NCI-H526 (cell line): Measurements from ENCODE around the gene RGS19.

Source experiments
- DNase-seq, 2 experiments: peaks; one replicate each; lab custom pipeline; 2025; lab: John Stamatoyannopoulos, UW

Gene RGS19

GRCh38 chr20:64077094-64077493 lies 2.2 kb downstream of the RGS19 start:
- DNase-seq, result no peak

DNA sequence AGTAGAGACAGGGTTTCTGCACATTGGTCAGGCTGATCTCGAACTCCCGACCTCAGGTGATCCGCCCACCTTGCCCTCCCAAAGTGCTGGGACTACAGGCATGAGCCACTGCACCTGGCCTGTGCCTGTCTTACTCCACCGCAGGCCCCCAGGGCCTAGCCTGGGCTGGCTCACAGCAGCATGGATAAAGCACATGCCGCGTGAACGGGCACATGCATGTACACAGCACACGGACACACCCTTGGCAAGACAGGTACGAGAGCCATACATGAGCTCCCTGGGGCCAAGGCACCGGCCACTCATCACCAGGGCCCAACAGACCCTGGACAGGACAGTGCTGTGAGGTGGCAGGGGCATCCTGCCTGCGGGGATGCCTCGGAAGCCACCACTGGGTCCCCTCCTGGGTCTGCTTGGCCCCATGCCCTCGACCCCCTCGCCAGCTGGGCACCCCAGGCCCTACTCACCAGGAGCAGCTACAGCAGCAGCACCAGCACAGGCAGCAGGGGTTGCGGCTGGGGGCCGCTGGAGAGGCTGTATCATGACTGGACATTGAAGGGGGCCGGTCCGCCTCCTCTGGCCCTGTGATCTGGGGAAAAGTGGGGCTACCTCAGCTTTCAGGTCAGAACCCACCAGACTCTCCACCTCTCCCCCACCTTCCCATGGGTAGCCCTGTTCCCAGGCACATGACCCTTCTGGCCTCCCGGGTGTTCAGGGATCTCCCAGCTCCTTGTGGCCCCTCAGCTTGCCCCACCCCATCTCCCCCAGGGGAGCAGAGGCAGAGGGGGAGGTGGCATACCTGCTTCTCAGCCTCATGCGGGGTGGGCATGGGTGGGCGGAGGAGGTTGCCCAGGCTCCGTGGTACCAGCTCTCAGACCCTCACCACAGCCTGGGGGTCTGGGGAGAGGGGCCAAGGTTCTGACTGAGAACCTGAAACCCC lies 3.0 kb downstream of the RGS19 start:
- no peak for DNase-seq

DNA sequence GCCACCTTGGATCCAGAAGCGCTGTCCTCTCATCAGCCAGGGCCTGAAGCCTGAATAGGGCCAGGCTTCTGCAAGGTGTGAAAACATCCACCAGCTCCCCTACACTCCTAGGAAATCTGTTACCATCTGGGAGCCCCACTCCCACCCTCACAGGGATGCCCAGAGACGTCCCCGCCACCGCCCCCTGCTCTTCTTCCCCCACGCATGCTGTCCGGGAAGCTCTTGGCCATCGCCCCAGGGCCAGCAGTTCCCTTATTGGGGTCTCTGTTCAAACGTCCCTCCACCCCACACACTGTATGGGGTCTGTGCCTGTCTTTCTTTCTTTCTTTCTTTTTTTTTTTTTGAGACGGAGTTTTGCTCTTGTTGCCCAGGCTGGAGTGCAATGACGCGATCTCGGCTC lies 3.8 kb downstream of the RGS19 start:
- DNase-seq, result no peak

DNA sequence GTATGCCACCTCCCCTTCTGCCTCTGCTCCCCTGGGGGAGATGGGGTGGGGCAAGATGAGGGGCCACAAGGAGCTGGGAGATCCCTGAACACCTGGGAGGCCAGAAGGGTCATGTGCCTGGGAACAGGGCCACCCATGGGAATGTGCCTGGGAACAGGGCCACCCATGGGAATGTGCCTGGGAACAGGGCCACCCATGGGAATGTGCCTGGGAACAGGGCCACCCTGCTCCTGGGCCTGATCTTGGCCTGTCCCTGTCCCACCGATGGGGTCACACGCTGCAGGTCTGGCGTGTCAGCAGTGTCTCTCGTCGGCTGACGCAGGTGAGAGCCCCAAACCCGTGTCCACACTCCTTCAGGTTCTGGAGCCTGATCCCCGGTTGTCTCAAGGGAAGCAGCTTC lies 4.4 kb downstream of the RGS19 start:
- DNase-seq, result no peak

GRCh38 chr20:64074184-64074789 lies 5.0 kb downstream of the RGS19 start:
- no peak for DNase-seq

- no peak for DNase-seq
These were observed 5.7 kb downstream of the RGS19 start for GRCh38 chr20:64073476-64074183.

GRCh38 chr20:64072498-64073063 lies 6.7 kb downstream of the RGS19 start:
- DNase-seq, result no peak

DNA sequence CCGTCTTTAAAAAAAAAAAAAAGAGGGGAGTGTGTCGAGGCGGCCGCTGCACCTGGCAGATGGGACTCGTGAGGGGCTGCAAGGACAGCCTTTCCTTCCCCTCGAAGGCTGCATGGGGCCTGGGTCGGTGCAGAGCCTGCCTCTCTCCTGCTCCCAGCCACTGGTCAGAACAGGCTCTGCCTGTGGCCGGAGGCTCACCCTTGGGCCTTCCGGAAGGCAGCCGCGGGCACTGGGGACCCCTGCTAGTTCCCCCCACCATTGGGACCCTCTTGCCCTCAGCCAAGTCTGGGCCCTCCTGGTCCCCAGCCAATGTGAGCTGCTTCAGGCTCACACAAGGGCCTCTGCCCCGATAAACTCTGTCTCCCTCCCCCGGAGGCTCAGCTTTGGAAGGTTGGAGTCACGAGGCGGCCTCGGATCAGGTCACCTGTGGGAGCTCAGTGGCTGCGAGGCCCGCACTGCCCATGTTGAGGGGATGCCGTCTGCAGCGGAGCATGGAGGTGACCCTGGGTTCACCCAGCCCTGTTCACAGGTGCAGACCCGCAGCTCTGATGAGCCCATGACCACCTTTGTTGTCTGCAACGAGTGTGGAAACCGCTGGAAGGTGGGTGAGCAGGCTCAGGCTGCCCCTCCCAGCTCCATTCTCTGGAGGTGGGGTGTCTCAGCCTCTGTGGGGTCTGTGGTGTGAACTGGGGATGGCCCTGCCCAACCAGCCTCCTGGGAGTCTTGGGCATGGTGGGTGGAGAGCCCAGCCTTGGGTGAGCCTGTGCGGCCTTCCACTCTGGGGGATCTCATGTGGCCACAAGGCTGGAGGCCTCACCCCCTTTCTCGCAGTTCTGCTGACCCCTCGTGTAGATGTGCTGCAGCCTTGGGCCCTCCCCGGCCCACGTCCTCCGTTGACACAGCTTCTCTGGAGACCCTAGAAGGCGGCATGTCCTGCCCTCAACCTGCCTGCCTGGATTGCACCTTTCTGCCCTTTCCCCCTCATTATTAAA lies 7.7 kb downstream of the RGS19 start:
- DNase-seq, result no peak

- DNase-seq, result no peak
These were observed 8.9 kb downstream of the RGS19 start for GRCh38 chr20:64070244-64070993.

- peak in 1 of 2 experiments; percentile 65 for DNase-seq
These were observed 9.6 kb downstream of the RGS19 start for GRCh38 chr20:64069614-64070243.

- DNase-seq, result no peak
These were observed 10.1 kb downstream of the RGS19 start for GRCh38 chr20:64069209-64069613.

- no peak for DNase-seq
These were observed 10.7 kb downstream of the RGS19 start for GRCh38 chr20:64068386-64069208.

- DNase-seq, result peak in 1 of 2 experiments; percentile 34
These were observed 11.5 kb downstream of the RGS19 start for GRCh38 chr20:64067733-64068307.

DNA sequence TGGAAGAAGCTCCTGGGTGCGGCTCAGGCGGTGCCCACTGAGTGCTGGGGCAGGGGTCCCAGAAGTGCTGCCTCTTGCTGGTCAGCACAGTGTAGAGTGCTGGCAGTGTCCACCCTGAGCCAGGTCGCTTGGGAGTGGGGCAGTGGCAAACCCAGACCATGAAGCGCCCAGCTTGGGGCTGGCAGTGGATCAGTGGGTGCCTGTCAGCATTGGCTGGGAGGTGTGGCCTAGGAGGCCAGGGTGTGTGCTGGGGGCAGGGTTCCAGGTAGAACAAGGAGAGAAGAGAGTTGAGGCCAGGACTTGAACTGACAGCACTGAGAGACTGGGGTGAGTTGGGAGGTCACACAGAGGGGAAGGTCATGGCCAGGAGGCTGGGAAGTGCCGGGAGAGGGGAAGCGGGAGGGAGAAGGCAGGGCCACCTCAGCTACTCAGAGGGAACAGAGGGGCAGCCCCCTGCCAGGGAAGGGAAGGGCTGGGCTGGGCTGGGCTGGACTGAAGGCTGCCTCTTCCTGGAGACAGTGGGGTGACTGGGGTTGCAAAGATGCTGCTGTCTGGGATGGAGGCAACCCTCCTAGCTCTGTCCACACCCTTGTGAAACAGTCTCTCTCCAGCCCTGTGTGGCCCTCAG lies 12.2 kb downstream of the RGS19 start:
- no peak for DNase-seq

DNA sequence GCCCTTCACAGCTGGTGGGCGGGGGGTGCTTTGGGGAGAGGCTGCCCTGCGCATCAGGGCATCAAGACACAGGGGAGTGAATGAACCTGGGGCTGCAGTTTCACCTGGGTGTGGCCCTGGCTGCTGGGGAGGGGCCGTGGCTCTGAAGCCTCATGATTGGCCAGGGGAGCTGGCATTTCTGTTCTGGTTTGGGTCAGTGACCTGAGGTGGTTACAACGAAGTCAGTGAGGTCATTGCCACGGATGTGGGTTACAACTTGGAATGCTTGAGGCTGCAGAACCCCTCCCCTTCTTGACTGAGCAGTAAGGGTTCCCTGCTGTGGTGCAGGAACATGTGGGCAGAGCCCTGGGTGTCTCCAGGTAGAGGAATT lies 13.4 kb downstream of the RGS19 start:
- DNase-seq, result no peak

- no peak for DNase-seq
These were observed 14.0 kb downstream of the RGS19 start for GRCh38 chr20:64065062-64065973.

DNA sequence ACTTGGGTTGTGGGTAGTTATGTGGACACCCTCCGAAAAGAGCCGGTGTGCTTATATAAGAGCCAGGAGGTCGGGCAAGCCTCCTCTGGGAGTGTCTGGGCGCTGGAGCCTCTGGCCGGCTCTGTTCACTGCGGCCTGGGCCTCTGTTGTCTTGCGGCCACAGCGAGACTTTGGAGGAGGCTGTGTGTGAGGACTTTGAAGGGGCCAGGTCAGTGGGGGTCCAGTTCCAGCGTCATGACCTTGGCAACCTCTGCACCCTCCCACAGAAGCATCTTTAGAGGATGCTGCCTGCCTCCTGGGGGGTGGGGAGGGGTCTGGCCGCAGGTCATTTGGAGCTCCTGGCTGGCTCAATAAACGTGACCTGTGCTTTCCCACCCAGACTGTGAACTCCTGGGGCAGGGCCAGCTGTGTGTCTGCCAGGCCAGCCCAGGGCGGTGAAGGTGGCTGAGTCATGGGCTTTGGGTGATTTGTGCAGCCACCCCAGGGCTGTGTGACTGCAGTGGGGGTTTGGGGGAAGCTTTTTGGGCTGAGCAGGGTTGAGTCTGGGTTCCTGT lies 15.1 kb downstream of the RGS19 start:
- no peak for DNase-seq
